ENCODE data around the gene SLC35E2B. TPM values are rescaled to one million over a fixed set of nuclear protein-coding genes. Genes with fewer than 3 reads are reported as not detected.

SLC35E2B gene
- total RNA-seq, 2 experiments from 2014 or later = 21.9 to 23.8 TPM

- CTCF ChIA-PET = interaction anchor here (2.1 to 2.8 kb wide), 4 partner anchors 15 to 63 kb away, joined by 5 to 10 read pairs (median 8); no protein-coding TSS in a partner anchor
- peak; percentile 88 for ATAC-seq
- DNase-seq = peak; percentile 96
- no peaks in the 10 kb centered on the region for H3K27me3 Mint-ChIP-seq
- TF ChIP-seq, protein P1, sequence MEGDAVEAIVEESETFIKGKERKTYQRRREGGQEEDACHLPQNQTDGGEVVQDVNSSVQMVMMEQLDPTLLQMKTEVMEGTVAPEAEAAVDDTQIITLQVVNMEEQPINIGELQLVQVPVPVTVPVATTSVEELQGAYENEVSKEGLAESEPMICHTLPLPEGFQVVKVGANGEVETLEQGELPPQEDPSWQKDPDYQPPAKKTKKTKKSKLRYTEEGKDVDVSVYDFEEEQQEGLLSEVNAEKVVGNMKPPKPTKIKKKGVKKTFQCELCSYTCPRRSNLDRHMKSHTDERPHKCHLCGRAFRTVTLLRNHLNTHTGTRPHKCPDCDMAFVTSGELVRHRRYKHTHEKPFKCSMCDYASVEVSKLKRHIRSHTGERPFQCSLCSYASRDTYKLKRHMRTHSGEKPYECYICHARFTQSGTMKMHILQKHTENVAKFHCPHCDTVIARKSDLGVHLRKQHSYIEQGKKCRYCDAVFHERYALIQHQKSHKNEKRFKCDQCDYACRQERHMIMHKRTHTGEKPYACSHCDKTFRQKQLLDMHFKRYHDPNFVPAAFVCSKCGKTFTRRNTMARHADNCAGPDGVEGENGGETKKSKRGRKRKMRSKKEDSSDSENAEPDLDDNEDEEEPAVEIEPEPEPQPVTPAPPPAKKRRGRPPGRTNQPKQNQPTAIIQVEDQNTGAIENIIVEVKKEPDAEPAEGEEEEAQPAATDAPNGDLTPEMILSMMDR (IDR thresholded peaks at IDR 0.05) = no peak
- POLR2A ChIA-PET = interaction anchor here (1.1 to 8.4 kb wide), 4 partner anchors 8 to 45 kb away, joined by 3 to 46 read pairs (median 6); partner anchors contain the start of gene MMP23B
- peak within 1 kb of the TSS; percentile 96 for H3K4me3 Mint-ChIP-seq
- intact Hi-C loops (cut with micrococcal nuclease) = no loop called here
- H3K27ac Mint-ChIP-seq = peak within 1 kb of the TSS; percentile 95
- H3K36me3 Mint-ChIP-seq (ENCODE audit: low read depth) = peaks cover 18% of the 10 kb centered on the region
- H3K4me1 Mint-ChIP-seq (ENCODE audit: low read depth) = peaks cover 17% of the 10 kb centered on the region
- H3K9me3 Mint-ChIP-seq = no peaks in the 10 kb centered on the region
These were observed 77.1 kb downstream of the SLC35E2B start, which contains the start of gene MIB2 for GRCh38 chr1:1615256-1616044. Gene MIB2, plus strand, starts transcription at chr1:1615500. Its CDS starts 7,953 bp downstream, at chr1:1623453.

DNA sequence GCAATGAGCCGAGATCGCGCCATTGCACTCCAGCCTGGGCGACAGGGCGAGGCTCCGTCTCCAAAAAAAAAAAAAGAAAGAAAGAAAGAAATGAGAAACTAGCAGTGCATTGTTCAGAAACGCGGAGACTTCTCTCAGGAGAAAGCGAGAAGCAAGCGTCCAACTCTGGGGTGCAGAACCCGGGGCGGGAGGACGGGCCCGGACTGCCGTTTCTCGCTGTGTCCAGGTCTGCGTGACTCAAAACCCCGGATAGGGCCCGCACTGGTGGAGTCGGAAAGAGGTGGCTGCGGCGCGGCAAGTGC is 77.7 kb downstream of the SLC35E2B start:
- H3K27ac Mint-ChIP-seq = peak overlapping the region; percentile 95
- POLR2A ChIA-PET = interaction anchor here (1.0 to 8.4 kb wide), 4 partner anchors 8 to 47 kb away, joined by 3 to 46 read pairs (median 6); partner anchors contain the start of gene MMP23B
- no peak for DNase-seq
- TF ChIP-seq, protein P1 (IDR thresholded peaks at IDR 0.05) = no peak
- CTCF ChIA-PET = interaction anchor here (2.1 to 2.8 kb wide), 4 partner anchors 15 to 64 kb away, joined by 5 to 10 read pairs (median 8); no protein-coding TSS in a partner anchor
- H3K4me1 Mint-ChIP-seq (ENCODE audit: low read depth) = peaks cover 17% of the 10 kb centered on the region
- peaks cover 18% of the 10 kb centered on the region for H3K36me3 Mint-ChIP-seq (ENCODE audit: low read depth)
- H3K27me3 Mint-ChIP-seq = no peaks in the 10 kb centered on the region
- peak overlapping the region; percentile 96 for H3K4me3 Mint-ChIP-seq
- ATAC-seq = no peak
- H3K9me3 Mint-ChIP-seq = no peaks in the 10 kb centered on the region
- intact Hi-C loops (cut with micrococcal nuclease) = no loop called here

DNA sequence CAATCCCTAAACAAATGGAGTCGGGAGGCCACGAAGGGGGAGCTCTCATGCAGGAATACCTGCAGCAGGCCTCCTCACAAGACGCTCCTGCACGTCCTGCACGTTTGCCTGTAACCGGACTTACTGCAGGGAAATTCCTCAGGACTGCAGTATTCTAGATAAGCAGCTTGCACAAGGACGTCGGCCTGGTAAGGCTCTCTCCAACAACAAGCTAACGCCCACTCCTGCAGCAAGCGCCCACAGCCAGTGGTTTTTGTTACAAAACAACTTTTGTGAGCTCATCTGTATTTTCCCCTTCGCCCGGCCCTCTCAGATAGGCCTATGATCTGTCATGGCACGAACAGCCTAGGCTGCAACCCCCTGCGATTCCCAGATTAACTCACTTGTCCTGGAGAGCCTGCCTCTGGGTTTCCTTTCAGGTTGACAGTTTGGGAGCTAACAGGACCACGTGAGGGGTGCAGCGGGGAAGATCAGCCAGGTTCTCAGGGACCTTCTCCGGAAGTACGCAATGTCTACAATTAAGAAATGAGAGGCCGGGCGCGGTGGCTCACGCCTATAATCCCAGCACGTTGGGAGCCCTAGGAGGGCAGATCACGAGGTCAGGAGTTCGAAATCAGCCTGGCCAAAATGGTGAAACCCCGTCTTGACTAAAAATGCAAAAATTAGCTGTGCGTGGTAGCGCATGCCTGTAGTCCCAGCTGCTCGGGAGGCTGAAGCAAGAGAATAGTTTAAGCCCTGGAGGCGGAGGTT is 78.2 kb downstream of the SLC35E2B start:
- no peaks in the 10 kb centered on the region for H3K27me3 Mint-ChIP-seq
- ChIA-PET CTCF (interaction anchor here (2.1 to 2.8 kb wide), 4 partner anchors 16 to 64 kb away, joined by 5 to 10 read pairs (median 8); no protein-coding TSS in a partner anchor), POLR2A (interaction anchor here (0.8 to 8.4 kb wide), 10 partner anchors 11 to 55 kb away, joined by 3 to 46 read pairs (median 3); partner anchors contain the start of gene MMP23B)
- H3K4me1 Mint-ChIP-seq (ENCODE audit: low read depth) = peaks cover 17% of the 10 kb centered on the region
- H3K9me3 Mint-ChIP-seq = no peaks in the 10 kb centered on the region
- peak; percentile 86 for DNase-seq
- intact Hi-C loops (cut with micrococcal nuclease) = no loop called here
- H3K27ac Mint-ChIP-seq = peak overlapping the region; percentile 95
- H3K36me3 Mint-ChIP-seq (ENCODE audit: low read depth) = peaks cover 18% of the 10 kb centered on the region
- H3K4me3 Mint-ChIP-seq = peak overlapping the region; percentile 96
- peak; percentile 9 for ATAC-seq
- TF ChIP-seq, protein P1 (IDR thresholded peaks at IDR 0.05) = no peak

- H3K27ac Mint-ChIP-seq = peak overlapping the region; percentile 95
- no peaks in the 10 kb centered on the region for H3K27me3 Mint-ChIP-seq
- peaks cover 18% of the 10 kb centered on the region for H3K36me3 Mint-ChIP-seq (ENCODE audit: low read depth)
- no peaks in the 10 kb centered on the region for H3K9me3 Mint-ChIP-seq
- intact Hi-C loops (cut with micrococcal nuclease) = no loop called here
- ATAC-seq (no peak), DNase-seq (no peak)
- POLR2A ChIA-PET = interaction anchor here (0.8 to 8.4 kb wide), 9 partner anchors 11 to 54 kb away, joined by 3 to 46 read pairs (median 3); partner anchors contain the start of gene MMP23B
- TF ChIP-seq, protein P1 (IDR thresholded peaks at IDR 0.05) = no peak
- peak overlapping the region; percentile 96 for H3K4me3 Mint-ChIP-seq
- peaks cover 17% of the 10 kb centered on the region for H3K4me1 Mint-ChIP-seq (ENCODE audit: low read depth)
- CTCF ChIA-PET = interaction anchor here (0.8 to 2.8 kb wide), 5 partner anchors 11 to 65 kb away, joined by 3 to 10 read pairs (median 5); no protein-coding TSS in a partner anchor
These were observed 79.0 kb downstream of the SLC35E2B start for GRCh38 chr1:1613509-1614082.

All from activated CD8-positive, alpha-beta T cell treated with anti-CD3 and anti-CD28 coated beads for 36 hours (primary cell).